Left lung (tissue), 10 donors: ENCODE data around the gene NFATC1. TPM values are rescaled to one million over a fixed set of nuclear protein-coding genes. Genes with fewer than 3 reads are reported as not detected.

Experiments used
- ATAC-seq: fragments of 200-7000 bp; cut with Tn5 transposase; one replicate; pipeline ENCODE4 v1.9.1; 2020; ENCODE audit warnings: moderate library complexity
- DNase-seq, 4 donors: peaks; one replicate each; pipeline ENCODE4 v3.0.0-alpha.2; 2013 to 2020
- H3K27ac ChIP-seq, 2 donors: fragments of 200-600 bp; sonication (generic) in 1 of 2; one replicate each; pipeline versions ENCODE4 v1.5.0 to v1.8.0; 2020 to 2021
- H3K27me3 ChIP-seq, 2 donors: fragments of 200-600 bp; sonication (generic) in 1 of 2; one replicate each; pipeline versions ENCODE4 v1.5.0 to v1.8.0; 2020 to 2021
- H3K36me3 ChIP-seq, 2 donors: fragments of 200-600 bp; sonication (generic) in 1 of 2; one replicate each; pipeline versions ENCODE4 v1.5.0 to v1.8.0; 2020 to 2021
- H3K4me1 ChIP-seq, 2 donors: fragments of 200-600 bp; one replicate each; pipeline ENCODE4 v1.8.0; 2021
- H3K4me3 ChIP-seq, 2 donors: fragments of 200-600 bp; sonication (generic) in 1 of 2; one replicate each; pipeline versions ENCODE4 v1.5.0 to v1.8.0; 2020 to 2021; ENCODE audit warnings: mild to moderate bottlenecking in 1 of 2
- H3K9me3 ChIP-seq, 2 donors: fragments of 200-600 bp; sonication (generic) in 1 of 2; one replicate each; pipeline versions ENCODE4 v1.5.0 to v1.8.0; 2020 to 2021
- CTCF ChIP-seq, 2 donors: fragments of 200-600 bp; sonication (generic) in 1 of 2; IDR thresholded peaks; one replicate each; pipeline versions ENCODE4 v1.5.0 to v1.8.0; 2021; ENCODE audit warnings: antibody characterized with exemption in 2 of 2
- intact Hi-C, 2 donors: fragments of 100-400 bp; cut with DNase I; formaldehyde crosslinking; loops; one replicate each; pipeline versions ENCODE4 v1.11.2 to v1.14.2; 2022
- polyA plus RNA-seq, 6 donors: library from polyadenylated mRNA; unstranded; fragments of 120-200 nt; gene quantifications; one replicate each; pipeline ENCODE4 v1.2.1, GENCODE V29; 2013; ENCODE audit not compliant: insufficient read length in 6 of 6
- total RNA-seq, 2 donors: library from RNA; stranded (reverse); fragmentation: NEBNext Ultra II Directional; extraction: Animal tissue kit (Norgen Biotek cat#: 25700); gene quantifications; one replicate each; pipeline ENCODE4 v1.2.1, GENCODE V29; 2021
- donor health status: DM: no; HTN: yes; CAD: no.
- donor health status: DM: no; HTN: no; CAD: no.

Gene NFATC1
- total and polyA plus RNA-seq, 8 donors = 6.5 to 17.1 (median 8.0) TPM

GRCh38 chr18:79405781-79406575, 10.2 kb downstream of the NFATC1 start:
- H3K27ac ChIP-seq = peak overlapping the region; percentile 41 to 73
- peak; percentile 58 for ATAC-seq

GRCh38 chr18:79406708-79407107, 11.0 kb downstream of the NFATC1 start:
- TF ChIP-seq CTCF (IDR thresholded peaks at IDR 0.05) = no peak
- ATAC-seq (no peak), DNase-seq (peak in 1 of 4 donors; percentile 79)
- Histone ChIP-seq H3K4me3 (no peak overlapping the region), H3K27me3 (no peaks in the 10 kb centered on the region), H3K4me1 (peaks cover 9 to 50% of the 10 kb centered on the region in 2 donors), H3K36me3 (peaks cover 0 to 13% of the 10 kb centered on the region in 2 donors), H3K27ac (peak overlapping the region in 1 of 2 donors; percentile 73), H3K9me3 (no peaks in the 10 kb centered on the region)
- intact Hi-C loops = no loop called here

More at GRCh38 chr18:79405781-79406575, 10.2 kb downstream of the NFATC1 start:
- no peaks in the 10 kb centered on the region for H3K9me3 ChIP-seq
- intact Hi-C loops = no loop called here
- H3K4me3 ChIP-seq = peak overlapping the region in 1 of 2 donors; percentile 26
- no peak for TF ChIP-seq CTCF (IDR thresholded peaks at IDR 0.05)
- no peaks in the 10 kb centered on the region for H3K27me3 ChIP-seq
- peak in 2 of 4 donors; percentile 87 to 89 for DNase-seq
- peaks cover 9 to 57% of the 10 kb centered on the region in 2 donors for H3K4me1 ChIP-seq
- peaks cover 0 to 8% of the 10 kb centered on the region in 2 donors for H3K36me3 ChIP-seq

GRCh38 chr18:79409313-79409712, 13.6 kb downstream of the NFATC1 start:
- H3K27ac ChIP-seq = no peak overlapping the region
- H3K9me3 ChIP-seq = no peaks in the 10 kb centered on the region
- ATAC-seq (no peak), DNase-seq (no peak)
- H3K4me3 ChIP-seq = no peak overlapping the region
- intact Hi-C loops = no loop called here
- peaks cover 0 to 23% of the 10 kb centered on the region in 2 donors for H3K4me1 ChIP-seq
- no peak for TF ChIP-seq CTCF (IDR thresholded peaks at IDR 0.05)
- no peaks in the 10 kb centered on the region for H3K27me3 ChIP-seq
- peaks cover 0 to 30% of the 10 kb centered on the region in 2 donors for H3K36me3 ChIP-seq

GRCh38 chr18:79410171-79410641, 14.5 kb downstream of the NFATC1 start:
- no peaks in the 10 kb centered on the region for H3K9me3 ChIP-seq
- ATAC-seq = no peak
- no peak for TF ChIP-seq CTCF (IDR thresholded peaks at IDR 0.05)
- no peak overlapping the region for H3K27ac ChIP-seq
- peaks cover 0 to 15% of the 10 kb centered on the region in 2 donors for H3K4me1 ChIP-seq
- intact Hi-C loops = no loop called here
- H3K36me3 ChIP-seq = peaks cover 0 to 31% of the 10 kb centered on the region in 2 donors
- peak in 1 of 4 donors; percentile 78 for DNase-seq
- no peaks in the 10 kb centered on the region for H3K27me3 ChIP-seq
- H3K4me3 ChIP-seq = no peak overlapping the region
